Nephron progenitor cell (in vitro differentiated cells): ENCODE data around the gene NBR1.
"Not testable (repeated sequence)": the region's sequence is repeated elsewhere in the genome, so short reads cannot be mapped to it uniquely, and the experiment has no call there.

Experiments used
- DNase-seq: peaks from one replicate; pipeline ENCODE4 v3.0.0; 2021
- H3K27ac Mint-ChIP-seq: 2 replicates; pipeline ENCODE4 v1.8.0; 2021; ENCODE audit warnings: mild to moderate bottlenecking, moderate library complexity, mixed read lengths
- H3K27me3 Mint-ChIP-seq: 2 replicates; pipeline ENCODE4 v1.8.0; 2021; ENCODE audit warnings: mild to moderate bottlenecking, low read depth, mixed read lengths; ENCODE audit not compliant: poor library complexity
- H3K36me3 Mint-ChIP-seq: 2 replicates; pipeline ENCODE4 v1.8.0; 2021; ENCODE audit warnings: low read depth, mixed read lengths
- H3K4me1 Mint-ChIP-seq: 2 replicates; pipeline ENCODE4 v1.8.0; 2021; ENCODE audit warnings: mixed read lengths
- H3K4me3 Mint-ChIP-seq: 2 replicates; pipeline ENCODE4 v1.8.0; 2021; ENCODE audit warnings: mild to moderate bottlenecking, moderate library complexity, mixed read lengths
- H3K9me3 Mint-ChIP-seq: 2 replicates; pipeline ENCODE4 v1.8.0; 2021; ENCODE audit warnings: mild to moderate bottlenecking, moderate library complexity, mixed read lengths

NBR1 gene

GRCh38 chr17:43239597-43239996 lies 68.6 kb downstream of the NBR1 start:
- H3K27ac Mint-ChIP-seq, H3K36me3 Mint-ChIP-seq, H3K27me3 Mint-ChIP-seq, H3K9me3 Mint-ChIP-seq, H3K4me3 Mint-ChIP-seq, DNase-seq, H3K4me1 Mint-ChIP-seq: not testable (repeated sequence)

DNA sequence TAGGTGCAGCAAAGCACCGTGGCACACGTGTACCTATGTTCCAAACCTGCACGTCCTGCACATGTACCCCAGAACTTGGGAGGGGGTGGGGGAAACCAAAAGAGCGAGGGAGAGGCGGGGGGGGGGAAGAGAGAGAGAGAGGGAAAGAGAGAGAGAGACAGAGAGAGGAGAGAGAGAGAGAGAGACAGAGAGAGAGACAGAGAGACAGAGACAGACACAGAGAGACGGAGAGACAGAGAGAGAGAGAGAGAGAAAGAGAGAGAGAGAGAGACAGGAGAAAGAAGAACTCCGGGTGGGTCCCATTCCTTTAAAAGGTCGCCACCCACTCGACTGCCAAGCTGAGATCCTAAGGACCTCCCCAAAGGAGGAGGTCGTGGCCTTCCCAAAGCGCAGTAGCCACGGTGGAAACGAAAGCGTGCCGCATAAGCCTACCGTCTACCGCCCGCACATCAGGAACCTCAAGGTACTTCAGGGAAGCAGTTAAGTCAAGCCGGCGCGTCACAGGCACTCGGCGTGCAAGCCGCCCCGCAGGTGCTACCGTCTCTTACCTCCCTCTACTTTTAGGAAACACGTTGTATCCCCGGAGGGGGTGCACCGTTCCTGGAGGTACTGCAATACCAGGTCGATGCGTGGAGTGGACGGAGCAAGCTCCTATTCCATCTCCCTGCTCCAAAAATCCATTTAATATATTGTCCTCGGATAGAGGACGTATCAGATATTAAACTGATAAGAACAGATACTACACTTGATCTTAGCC lies 69.8 kb downstream of the NBR1 start:
- not testable (repeated sequence) for H3K9me3 Mint-ChIP-seq, DNase-seq, H3K27me3 Mint-ChIP-seq, H3K36me3 Mint-ChIP-seq, H3K4me1 Mint-ChIP-seq, H3K4me3 Mint-ChIP-seq, H3K27ac Mint-ChIP-seq

DNA sequence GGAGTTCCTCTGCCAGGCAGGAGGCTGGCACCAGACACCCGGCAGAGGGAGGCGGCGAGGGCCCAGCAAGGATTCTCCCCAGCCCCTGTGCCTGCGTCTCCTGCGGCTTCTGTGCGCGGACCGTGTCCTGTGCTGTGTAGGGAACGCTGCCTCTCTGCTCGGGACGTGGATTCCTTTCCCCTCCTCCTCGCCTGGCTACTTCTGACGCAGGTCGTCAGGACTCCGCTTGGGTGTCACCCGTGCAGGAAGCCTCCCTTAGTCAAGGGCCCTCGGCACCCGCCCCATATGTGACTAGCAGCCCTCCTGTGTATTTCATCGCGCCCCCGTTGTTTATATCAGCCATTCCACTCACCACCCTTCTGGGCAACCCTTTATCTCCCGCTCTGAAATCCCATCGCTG lies 75.4 kb downstream of the NBR1 start:
- H3K36me3 Mint-ChIP-seq, H3K27ac Mint-ChIP-seq, H3K27me3 Mint-ChIP-seq, H3K4me3 Mint-ChIP-seq, H3K4me1 Mint-ChIP-seq, DNase-seq, H3K9me3 Mint-ChIP-seq: not testable (repeated sequence)
